ENCODE results near the gene PRSS23.

Gene PRSS23

GRCh38 chr11:86809561-86809960, 9.2 kb downstream of the PRSS23 start:
- DNase-seq (ENCODE audit: low read depth), result peak; percentile 30

GRCh38 chr11:86810288-86810687, 9.9 kb downstream of the PRSS23 start:
- no peak for TF ChIP-seq CTCF (IDR thresholded peaks at IDR 0.05; ENCODE audit: low read length, missing control alignments)
- DNase-seq (ENCODE audit: low read depth), result no peak
- no peak overlapping the region for H3K4me3 ChIP-seq (replicated peaks; ENCODE audit: low read depth, low read length)

More at GRCh38 chr11:86809561-86809960, 9.2 kb downstream of the PRSS23 start:
- no peak for TF ChIP-seq CTCF (IDR thresholded peaks at IDR 0.05; ENCODE audit: low read length, missing control alignments)
- H3K4me3 ChIP-seq (replicated peaks; ENCODE audit: low read depth, low read length), result no peak overlapping the region

GRCh38 chr11:86811637-86812321, 11.4 kb downstream of the PRSS23 start:
- DNase-seq (ENCODE audit: low read depth), result peak; percentile 62
- no peak overlapping the region for H3K4me3 ChIP-seq (replicated peaks; ENCODE audit: low read depth, low read length)
- TF ChIP-seq CTCF (IDR thresholded peaks at IDR 0.05; ENCODE audit: low read length, missing control alignments), result no peak

GRCh38 chr11:86812322-86812670, 12.0 kb downstream of the PRSS23 start:
- TF ChIP-seq CTCF (IDR thresholded peaks at IDR 0.05; ENCODE audit: low read length, missing control alignments), result no peak
- H3K4me3 ChIP-seq (replicated peaks; ENCODE audit: low read depth, low read length), result no peak overlapping the region
- DNase-seq (ENCODE audit: low read depth), result no peak

- no peak for TF ChIP-seq CTCF (IDR thresholded peaks at IDR 0.05; ENCODE audit: low read length, missing control alignments)
- H3K4me3 ChIP-seq (replicated peaks; ENCODE audit: low read depth, low read length), result no peak overlapping the region
- no peak for DNase-seq (ENCODE audit: low read depth)
These were observed 12.6 kb downstream of the PRSS23 start for GRCh38 chr11:86812981-86813380.

- TF ChIP-seq CTCF (IDR thresholded peaks at IDR 0.05; ENCODE audit: low read length, missing control alignments), result no peak
- DNase-seq (ENCODE audit: low read depth), result peak; percentile 36
- no peak overlapping the region for H3K4me3 ChIP-seq (replicated peaks; ENCODE audit: low read depth, low read length)
These were observed 14.4 kb downstream of the PRSS23 start for GRCh38 chr11:86814775-86815174.

- no peak overlapping the region for H3K4me3 ChIP-seq (replicated peaks; ENCODE audit: low read depth, low read length)
- no peak for TF ChIP-seq CTCF (IDR thresholded peaks at IDR 0.05; ENCODE audit: low read length, missing control alignments)
- no peak for DNase-seq (ENCODE audit: low read depth)
These were observed 15.4 kb downstream of the PRSS23 start for GRCh38 chr11:86815726-86816125.
